ENCODE data around the gene GSTO1.
"Not testable (repeated sequence)": the region's sequence is repeated elsewhere in the genome, so short reads cannot be mapped to it uniquely, and the experiment has no call there.

The GSTO1 gene

GRCh38 chr10:104254493-104255310, at the start of gene GSTO1:
GSTO1 (plus strand) TSS chr10:104254892; CDS start chr10:104254929, 37 bp downstream.
- DNase-seq (ENCODE audit: low read depth in 2 of 2), result peak; percentile 42 to 48

GRCh38 chr10:104208730-104209129, 46.0 kb upstream of the GSTO1 start:
- no peak for DNase-seq (ENCODE audit: low read depth in 2 of 2)

DNA sequence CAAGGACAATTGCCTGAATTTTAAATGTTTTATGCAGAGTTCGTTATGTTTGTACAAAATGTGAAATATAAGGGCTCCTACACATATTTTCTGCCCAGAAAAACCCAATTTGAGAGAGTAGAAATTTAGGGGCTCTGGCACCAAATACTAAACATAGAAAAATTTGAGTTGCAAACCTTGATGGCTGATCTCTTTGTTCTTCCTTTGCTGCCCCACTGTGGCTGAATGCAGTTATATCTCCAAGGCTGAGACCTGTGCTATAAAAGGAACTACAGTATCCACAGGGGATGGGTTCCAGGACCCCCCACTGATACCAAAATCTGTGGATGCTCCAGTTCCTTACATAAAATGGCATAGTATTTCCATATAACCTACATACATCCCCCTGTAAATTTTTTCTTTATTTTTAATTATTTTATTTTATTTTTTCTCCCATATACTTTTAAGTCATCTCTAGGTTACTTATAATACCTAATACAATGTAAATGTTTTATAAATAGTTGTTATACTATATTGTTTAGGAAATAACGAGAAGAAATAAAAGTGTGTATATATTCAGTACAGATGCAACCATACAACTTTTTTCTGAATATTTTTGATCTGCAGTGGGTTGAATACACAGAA, 45.0 kb upstream of the GSTO1 start:
- no peak for DNase-seq (ENCODE audit: low read depth in 2 of 2)

DNA sequence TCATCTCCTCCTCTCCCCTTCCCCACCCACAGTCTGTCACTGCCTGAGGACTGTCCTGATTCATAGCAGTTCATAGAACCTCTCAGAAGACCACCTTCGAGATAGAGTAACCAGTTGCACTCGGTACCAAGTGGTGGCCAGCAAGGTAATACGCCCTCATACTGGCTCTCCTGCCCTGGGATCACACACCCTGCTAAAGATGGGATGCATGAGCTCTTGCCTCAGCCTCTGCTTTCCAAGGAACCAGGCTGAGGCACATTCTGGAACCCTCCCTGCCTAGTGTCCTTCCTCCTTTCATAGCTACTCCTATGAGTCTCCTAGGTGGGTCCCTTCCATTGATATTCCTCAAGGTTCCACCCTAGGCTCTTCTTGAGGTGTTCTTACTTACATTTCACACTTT, 38.1 kb upstream of the GSTO1 start:
- no peak for DNase-seq (ENCODE audit: low read depth in 2 of 2)

DNA sequence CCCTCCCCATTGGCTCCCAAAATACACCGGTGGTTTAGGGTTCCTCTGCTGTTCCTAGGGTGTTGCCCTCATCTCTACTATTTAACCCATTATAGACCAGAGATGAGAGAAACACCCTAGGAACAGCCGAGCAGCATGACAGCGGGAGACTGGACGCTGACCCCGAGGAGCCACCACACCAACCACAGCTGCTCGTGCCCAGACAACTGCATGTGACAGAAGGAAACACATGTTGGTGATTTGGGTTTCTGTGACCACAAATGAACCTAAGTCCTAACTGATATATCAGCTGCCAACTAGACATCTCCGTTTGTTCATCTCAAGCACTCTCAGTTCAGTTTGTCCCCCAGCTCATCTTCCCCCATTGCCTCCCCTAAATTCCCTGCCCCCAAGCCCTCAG, 35.9 kb upstream of the GSTO1 start:
- DNase-seq (ENCODE audit: low read depth in 2 of 2), result no peak

DNA sequence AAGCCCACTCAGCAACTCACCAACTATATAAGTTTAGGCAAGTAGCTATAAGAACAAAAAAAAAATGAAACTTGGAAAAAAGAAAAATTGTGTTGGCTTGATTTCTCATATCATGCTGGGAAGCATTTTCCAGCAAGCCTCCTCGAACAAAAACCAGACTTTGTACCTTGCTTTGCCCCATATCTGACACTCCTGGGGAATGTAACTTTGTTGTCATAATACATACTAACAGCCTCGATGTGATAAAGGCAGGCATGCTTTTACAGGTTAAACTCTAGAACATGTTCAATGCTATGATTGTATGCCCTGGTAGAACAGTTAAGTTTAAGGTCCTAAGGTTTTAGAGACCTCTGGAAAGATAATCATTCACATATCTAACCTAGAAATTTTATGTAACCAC, 34.2 kb upstream of the GSTO1 start:
- DNase-seq (ENCODE audit: low read depth in 2 of 2), result no peak

DNA sequence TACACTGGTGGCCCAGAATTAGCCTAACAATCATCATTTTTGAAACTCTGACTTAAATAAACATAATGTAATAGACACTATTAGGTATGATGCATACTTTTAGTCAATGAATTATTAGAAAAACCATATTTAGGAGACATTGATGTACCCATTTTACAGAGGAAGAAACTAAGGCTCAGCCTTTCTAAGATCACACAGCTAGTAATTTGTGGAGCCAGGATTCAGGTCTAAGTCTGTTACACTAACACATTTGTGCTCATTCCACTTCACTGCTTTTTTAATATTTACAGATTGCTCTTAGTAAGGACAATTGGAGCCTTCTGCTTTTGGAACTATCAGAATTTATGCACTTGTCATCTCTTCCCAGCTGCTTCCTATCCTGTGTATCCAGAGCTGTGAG, 31.4 kb upstream of the GSTO1 start:
- DNase-seq (ENCODE audit: low read depth in 2 of 2), result no peak

- no peak for DNase-seq (ENCODE audit: low read depth in 2 of 2)
Measured at GRCh38 chr10:104230490-104230889, 24.2 kb upstream of the GSTO1 start.

- DNase-seq (ENCODE audit: low read depth in 2 of 2), result peak; percentile 97
Measured at GRCh38 chr10:104231784-104232612, 22.7 kb upstream of the GSTO1 start, which contains the start of gene CFAP43. CFAP43 (minus strand) TSS chr10:104232364; CDS start chr10:104232246, 118 bp downstream.

GRCh38 chr10:104232613-104233102, 22.0 kb upstream of the GSTO1 start:
- DNase-seq (ENCODE audit: low read depth in 2 of 2), result no peak

DNA sequence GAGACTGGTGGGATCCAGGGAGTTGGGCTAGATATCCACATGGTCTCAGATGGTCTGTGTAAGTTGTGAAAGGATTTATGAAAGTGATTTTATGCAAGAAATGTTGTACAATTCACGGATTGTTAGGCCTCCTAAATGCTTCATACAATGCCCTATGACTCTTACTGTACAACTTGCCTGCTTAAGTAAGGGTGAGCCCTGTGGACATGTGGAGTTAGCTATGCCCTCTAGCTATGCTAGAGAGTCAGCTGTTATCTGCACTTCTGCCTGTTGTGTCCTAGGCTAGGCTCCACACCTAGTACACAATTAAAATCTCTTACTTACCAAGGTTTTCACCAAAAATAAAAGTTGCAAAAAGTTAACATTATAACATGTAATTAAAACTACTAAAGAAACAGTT, 20.9 kb upstream of the GSTO1 start:
- DNase-seq (ENCODE audit: low read depth in 2 of 2), result no peak

DNA sequence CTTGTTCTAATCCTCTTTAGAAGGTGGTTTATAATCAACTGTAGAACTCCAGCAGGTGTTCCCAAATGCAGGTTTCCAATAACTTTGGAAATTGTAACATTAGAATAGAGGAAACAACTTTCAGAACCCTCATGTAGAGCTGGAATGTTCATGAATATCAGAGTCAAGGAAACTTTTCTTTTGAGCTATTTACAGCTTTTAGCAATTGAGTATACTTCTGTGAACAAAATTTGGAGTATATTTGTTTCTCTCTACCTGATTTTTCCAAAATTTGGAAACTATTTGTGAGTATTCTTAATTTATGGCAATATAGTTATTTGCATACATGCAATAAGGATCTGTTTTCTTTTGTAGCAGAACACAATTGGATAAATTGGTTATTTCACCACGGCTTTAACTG, 19.8 kb upstream of the GSTO1 start:
- DNase-seq (ENCODE audit: low read depth in 2 of 2), result no peak

DNA sequence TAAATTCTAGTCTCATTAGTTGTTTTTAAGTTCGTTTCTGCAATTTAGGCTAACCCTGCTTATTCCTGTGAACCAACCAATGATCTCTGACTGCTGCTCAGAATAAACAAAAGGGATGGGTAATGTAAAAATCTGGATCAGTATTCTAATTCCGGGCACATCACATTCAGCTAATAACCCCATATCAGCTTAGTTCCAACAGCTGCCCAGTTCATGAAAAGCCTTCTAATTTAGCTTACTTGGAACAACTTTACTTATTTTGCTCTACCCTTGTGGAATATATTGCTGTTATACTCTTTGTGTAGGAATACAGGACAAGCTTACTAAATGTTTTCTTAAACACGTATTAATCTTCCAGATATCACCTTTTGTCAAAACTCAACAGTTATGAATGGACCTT, 18.9 kb upstream of the GSTO1 start:
- DNase-seq (ENCODE audit: low read depth in 2 of 2), result no peak

DNA sequence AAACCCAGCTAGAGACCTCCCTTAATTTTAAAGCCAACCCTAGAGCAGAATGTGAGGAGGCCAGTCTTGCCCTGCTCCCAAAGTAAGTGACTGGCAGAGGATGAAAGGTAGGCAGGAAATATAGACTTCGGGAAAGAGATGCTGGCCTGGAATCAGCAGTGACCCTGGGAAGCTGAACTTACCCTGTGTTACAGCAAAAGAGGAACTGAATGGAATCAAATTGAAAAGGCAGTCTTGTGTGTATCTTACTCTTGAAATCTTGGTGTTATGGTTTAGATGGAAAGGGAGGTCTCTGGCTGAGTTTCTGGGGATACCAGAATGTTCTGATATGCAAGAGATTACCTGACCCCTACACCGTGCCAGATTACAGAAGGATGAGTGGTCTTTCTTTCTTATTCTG, 14.6 kb upstream of the GSTO1 start:
- no peak for DNase-seq (ENCODE audit: low read depth in 2 of 2)

- DNase-seq (ENCODE audit: low read depth in 2 of 2), result no peak
Measured at GRCh38 chr10:104242545-104242944, 12.1 kb upstream of the GSTO1 start.

- DNase-seq (ENCODE audit: low read depth in 2 of 2), result not testable (repeated sequence)
Measured at GRCh38 chr10:104243009-104243408, 11.7 kb upstream of the GSTO1 start.

DNA sequence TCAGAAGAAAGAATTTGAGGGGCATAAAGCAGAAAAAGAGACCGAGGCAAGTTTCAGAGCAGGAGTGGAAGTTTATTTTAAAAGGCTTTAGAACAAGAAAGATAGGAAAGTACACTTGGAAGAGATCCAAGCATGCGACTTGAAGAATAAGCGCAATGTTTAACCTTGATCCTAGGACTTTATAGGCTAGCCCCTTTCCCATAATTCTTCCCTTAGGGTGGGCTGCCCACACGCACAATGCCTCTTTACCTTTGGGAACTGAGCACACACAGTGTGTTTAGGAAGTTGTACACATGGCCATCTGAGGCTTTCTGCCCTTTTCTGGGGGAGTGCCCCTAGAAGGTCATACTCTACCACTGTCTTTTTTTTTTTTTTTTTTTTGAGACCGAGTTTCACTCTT, 11.2 kb upstream of the GSTO1 start:
- no peak for DNase-seq (ENCODE audit: low read depth in 2 of 2)

GRCh38 chr10:104245066-104245632, 9.5 kb upstream of the GSTO1 start:
- no peak for DNase-seq (ENCODE audit: low read depth in 2 of 2)

- no peak for DNase-seq (ENCODE audit: low read depth in 2 of 2)
Measured at GRCh38 chr10:104246976-104247375, 7.7 kb upstream of the GSTO1 start.

- no peak for DNase-seq (ENCODE audit: low read depth in 2 of 2)
Measured at GRCh38 chr10:104247513-104248146, 7.1 kb upstream of the GSTO1 start.

- DNase-seq (ENCODE audit: low read depth in 2 of 2), result not testable (repeated sequence)
Measured at GRCh38 chr10:104248931-104249330, 5.8 kb upstream of the GSTO1 start.
